Stimulated activated effector memory CD8-positive, alpha-beta T cell treated with anti-CD3 and anti-CD28 coated beads, Interleukin-12 subunit alpha, Interleukin-12 subunit beta, amount 100 ng/mL, for 72 hours (primary cell): ENCODE measurements around the gene GPR84.
"Not testable (repeated sequence)": the region's sequence is repeated elsewhere in the genome, so short reads cannot be mapped to it uniquely, and the experiment has no call there.

ENCODE experiments used
- ATAC-seq: fragments of 150-1000 bp; cut with Tn5 transposase; 2 replicates; pipeline ENCODE4 v1.10.0; 2021
- DNase-seq, 2 donors: peaks; one replicate each; pipeline ENCODE4 v3.0.0; 2021 to 2022; ENCODE audit warnings: low spot score in 2 of 2
- H3K27ac Mint-ChIP-seq: one replicate; pipeline ENCODE4 v1.8.0; 2022; ENCODE audit warnings: mild to moderate bottlenecking, mixed read lengths
- H3K36me3 Mint-ChIP-seq: one replicate; pipeline ENCODE4 v1.8.0; 2022; ENCODE audit warnings: mild to moderate bottlenecking, mixed read lengths
- H3K4me1 Mint-ChIP-seq: one replicate; pipeline ENCODE4 v1.8.0; 2022; ENCODE audit warnings: mixed read lengths
- H3K4me3 Mint-ChIP-seq: one replicate; pipeline ENCODE4 v1.8.0; 2022; ENCODE audit warnings: mild to moderate bottlenecking, mixed read lengths
- H3K9me3 Mint-ChIP-seq: one replicate; pipeline ENCODE4 v1.8.0; 2022; ENCODE audit warnings: mixed read lengths

The GPR84 gene

GRCh38 chr12:54337280-54337842 is 26.9 kb downstream of the GPR84 start:
- DNase-seq (no peak), ATAC-seq (no peak)
- no peaks in the 10 kb centered on the region for H3K9me3 Mint-ChIP-seq
- H3K36me3 Mint-ChIP-seq = peaks cover 39% of the 10 kb centered on the region
- H3K27ac Mint-ChIP-seq = peak overlapping the region; percentile 32
- H3K4me3 Mint-ChIP-seq = no peak overlapping the region
- H3K4me1 Mint-ChIP-seq = peaks cover 21% of the 10 kb centered on the region

GRCh38 chr12:54333420-54334034 is 30.8 kb downstream of the GPR84 start:
- Mint-ChIP-seq H3K36me3 (peaks cover 35% of the 10 kb centered on the region), H3K4me3 (no peak overlapping the region), H3K4me1 (peaks cover 49% of the 10 kb centered on the region), H3K9me3 (no peaks in the 10 kb centered on the region), H3K27ac (no peak overlapping the region)
- no peak for DNase-seq
- ATAC-seq = peak; percentile 55

- H3K4me1 Mint-ChIP-seq = peaks cover 54% of the 10 kb centered on the region
- DNase-seq (no peak), ATAC-seq (no peak)
- H3K36me3 Mint-ChIP-seq = peaks cover 35% of the 10 kb centered on the region
- peak overlapping the region; percentile 74 for H3K27ac Mint-ChIP-seq
- H3K4me3 Mint-ChIP-seq = no peak overlapping the region
- H3K9me3 Mint-ChIP-seq = no peaks in the 10 kb centered on the region
Measured at GRCh38 chr12:54331461-54331860, 32.8 kb downstream of the GPR84 start.

- H3K4me3 Mint-ChIP-seq = no peak overlapping the region
- peak overlapping the region; percentile 74 for H3K27ac Mint-ChIP-seq
- no peaks in the 10 kb centered on the region for H3K9me3 Mint-ChIP-seq
- DNase-seq (no peak), ATAC-seq (no peak)
- H3K36me3 Mint-ChIP-seq = peaks cover 32% of the 10 kb centered on the region
- H3K4me1 Mint-ChIP-seq = peaks cover 48% of the 10 kb centered on the region
Measured at GRCh38 chr12:54330442-54330841, 33.8 kb downstream of the GPR84 start.

- Mint-ChIP-seq H3K27ac (peak overlapping the region; percentile 74), H3K36me3 (peaks cover 36% of the 10 kb centered on the region), H3K4me3 (no peak overlapping the region), H3K9me3 (no peaks in the 10 kb centered on the region), H3K4me1 (peaks cover 54% of the 10 kb centered on the region)
- no peak for ATAC-seq
- DNase-seq = no peak
Measured at GRCh38 chr12:54329759-54330158, 34.5 kb downstream of the GPR84 start.

- H3K4me1 Mint-ChIP-seq = peaks cover 59% of the 10 kb centered on the region
Measured at GRCh38 chr12:54328595-54329337, 35.5 kb downstream of the GPR84 start.

GRCh38 chr12:54325442-54326109 is 38.7 kb downstream of the GPR84 start:
- not testable (repeated sequence) for ATAC-seq, H3K9me3 Mint-ChIP-seq, DNase-seq
- H3K36me3 Mint-ChIP-seq = peaks cover 22% of the 10 kb centered on the region
- H3K27ac Mint-ChIP-seq = peak overlapping the region; percentile 98
- peak overlapping the region; percentile 95 for H3K4me3 Mint-ChIP-seq
- H3K4me1 Mint-ChIP-seq = peaks cover 42% of the 10 kb centered on the region

More at GRCh38 chr12:54328595-54329337, 35.5 kb downstream of the GPR84 start:
- peaks cover 32% of the 10 kb centered on the region for H3K36me3 Mint-ChIP-seq
- no peak overlapping the region for H3K4me3 Mint-ChIP-seq
- H3K9me3 Mint-ChIP-seq = no peaks in the 10 kb centered on the region
- DNase-seq (no peak), ATAC-seq (no peak)
- peak overlapping the region; percentile 33 for H3K27ac Mint-ChIP-seq

- Mint-ChIP-seq H3K9me3 (no peaks in the 10 kb centered on the region), H3K27ac (peak within 1 kb of the TSS; percentile 98), H3K4me3 (peak within 1 kb of the TSS; percentile 95), H3K36me3 (peaks cover 22% of the 10 kb centered on the region), H3K4me1 (peaks cover 35% of the 10 kb centered on the region)
- peak; percentile 98 for ATAC-seq
- DNase-seq = peak; percentile 74 to 94
Measured at GRCh38 chr12:54324617-54325441, 39.5 kb downstream of the GPR84 start, which contains the start of gene COPZ1. TSS of gene COPZ1 (plus strand) at chr12:54325131. CDS start at chr12:54325164, 33 bp downstream.

- ATAC-seq = no peak
- H3K9me3 Mint-ChIP-seq = no peaks in the 10 kb centered on the region
- H3K4me3 Mint-ChIP-seq = no peak overlapping the region
- peaks cover 13% of the 10 kb centered on the region for H3K36me3 Mint-ChIP-seq
- no peak for DNase-seq
- H3K4me1 Mint-ChIP-seq = peaks cover 12% of the 10 kb centered on the region
- H3K27ac Mint-ChIP-seq = no peak overlapping the region
Measured at GRCh38 chr12:54321363-54321762, 42.9 kb downstream of the GPR84 start.
